DMS153 treated with DMSO at 0.1 percent for 48 hours (cell line): Measurements from ENCODE around the gene NPR3.
A peak's percentile ranks its signal among the peaks of the same experiment; 100 is the strongest.

ENCODE experiments used
- DNase-seq: peaks from one replicate; lab custom pipeline; 2025; ENCODE audit not compliant: unreplicated experiment; lab: John Stamatoyannopoulos, UW

The NPR3 gene

GRCh38 chr5:32710550-32711361, at the start of gene NPR3:
Gene NPR3, plus strand, starts transcription at chr5:32711321. Its CDS starts 456 bp downstream, at chr5:32711777.
- no peak for DNase-seq

- DNase-seq: no peak
Measured at GRCh38 chr5:32664523-32664922, 46.6 kb upstream of the NPR3 start.

GRCh38 chr5:32668552-32668951, 42.6 kb upstream of the NPR3 start:
- no peak for DNase-seq

- no peak for DNase-seq
Measured at GRCh38 chr5:32673272-32673671, 37.8 kb upstream of the NPR3 start.

GRCh38 chr5:32677023-32677422, 34.1 kb upstream of the NPR3 start:
- no peak for DNase-seq

- DNase-seq: no peak
Measured at GRCh38 chr5:32678472-32678871, 32.6 kb upstream of the NPR3 start.

- no peak for DNase-seq
Measured at GRCh38 chr5:32679218-32679617, 31.9 kb upstream of the NPR3 start.

- no peak for DNase-seq
Measured at GRCh38 chr5:32680183-32680582, 30.9 kb upstream of the NPR3 start.

- no peak for DNase-seq
Measured at GRCh38 chr5:32683125-32683524, 28.0 kb upstream of the NPR3 start.

- DNase-seq: no peak
Measured at GRCh38 chr5:32684260-32684659, 26.9 kb upstream of the NPR3 start.

- DNase-seq: no peak
Measured at GRCh38 chr5:32686799-32687498, 24.2 kb upstream of the NPR3 start.

GRCh38 chr5:32687499-32687831, 23.7 kb upstream of the NPR3 start:
- no peak for DNase-seq

GRCh38 chr5:32690153-32690552, 21.0 kb upstream of the NPR3 start:
- DNase-seq: no peak

- no peak for DNase-seq
Measured at GRCh38 chr5:32690666-32691065, 20.5 kb upstream of the NPR3 start.

GRCh38 chr5:32692036-32692746, 18.9 kb upstream of the NPR3 start:
- DNase-seq: no peak

- DNase-seq: no peak
Measured at GRCh38 chr5:32703957-32704356, 7.2 kb upstream of the NPR3 start.

GRCh38 chr5:32707418-32707997, 3.6 kb upstream of the NPR3 start:
- DNase-seq: peak; percentile 12

- no peak for DNase-seq
Measured at GRCh38 chr5:32708949-32709348, 2.2 kb upstream of the NPR3 start.

GRCh38 chr5:32709750-32710549, 1.2 kb upstream of the NPR3 start:
- DNase-seq: peak; percentile 57

GRCh38 chr5:32711362-32711680, 200 bp downstream of the NPR3 start:
- DNase-seq: no peak
